PC-3 (cell line): ENCODE measurements around the gene PTGR2.

ENCODE experiments used
- EZH2 ChIP-seq: fragments of 300-600 bp; sonication (generic); IDR thresholded peaks from one replicate; pipeline ENCODE4 v1.6.1; 2017; ENCODE audit warnings: antibody characterized with exemption, mild to moderate bottlenecking, low read length; ENCODE audit not compliant: unreplicated experiment
- EZH2phosphoT487 ChIP-seq: fragments of 300-600 bp; sonication (generic); IDR thresholded peaks from 2 replicates; pipeline ENCODE4 v1.6.1; 2018; ENCODE audit warnings: mild to moderate bottlenecking, antibody characterized with exemption, low read length, borderline replicate concordance
- TF ChIP-seq, protein P1 (sequence below): fragments of 300-600 bp; sonication (generic); conservative IDR thresholded peaks from 2 replicates; pipeline ENCODE4 v1.5.1; 2017; ENCODE audit warnings: antibody characterized with exemption, low read depth, mild to moderate bottlenecking, low read length

DNA sequence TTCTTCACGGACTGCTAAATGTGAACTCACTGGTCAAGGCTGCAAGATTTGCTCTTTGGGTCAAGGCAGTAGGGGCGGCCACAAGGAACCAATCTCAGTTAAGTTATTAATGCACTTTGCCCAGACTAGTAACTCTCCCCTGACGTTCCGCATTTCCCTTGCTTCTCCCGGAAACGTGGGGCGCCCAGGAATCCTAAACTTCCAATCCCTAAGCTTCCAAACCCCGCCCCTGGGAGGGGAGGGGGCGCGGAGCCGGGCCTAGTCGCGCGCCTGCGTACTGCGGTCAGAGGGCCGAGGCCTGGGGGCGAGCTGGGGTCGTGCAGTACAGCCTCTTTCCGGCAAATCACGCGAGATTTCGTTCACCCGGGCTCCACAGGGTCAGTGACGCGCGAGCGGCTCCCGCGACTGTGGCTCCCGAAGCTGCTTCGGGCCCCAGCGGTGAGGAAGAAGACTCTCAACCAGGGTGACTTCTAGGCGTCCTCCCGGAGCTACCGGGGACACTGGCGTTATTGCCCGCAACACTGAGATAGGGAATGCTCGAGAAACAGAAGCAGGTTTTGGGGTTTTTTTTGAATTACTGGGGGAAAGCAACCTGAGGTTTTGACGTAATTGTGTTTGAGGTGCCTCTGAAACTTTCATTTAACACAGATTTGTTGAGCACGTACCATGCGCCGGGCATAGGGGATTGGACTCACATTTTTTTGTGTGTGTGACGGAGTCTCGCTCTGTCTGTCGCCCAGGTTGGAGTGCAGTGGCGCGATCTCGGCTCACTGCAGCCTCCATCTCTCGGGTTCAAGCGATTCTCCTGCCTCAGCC lies at the start of gene PTGR2:
- TF ChIP-seq, protein P1, sequence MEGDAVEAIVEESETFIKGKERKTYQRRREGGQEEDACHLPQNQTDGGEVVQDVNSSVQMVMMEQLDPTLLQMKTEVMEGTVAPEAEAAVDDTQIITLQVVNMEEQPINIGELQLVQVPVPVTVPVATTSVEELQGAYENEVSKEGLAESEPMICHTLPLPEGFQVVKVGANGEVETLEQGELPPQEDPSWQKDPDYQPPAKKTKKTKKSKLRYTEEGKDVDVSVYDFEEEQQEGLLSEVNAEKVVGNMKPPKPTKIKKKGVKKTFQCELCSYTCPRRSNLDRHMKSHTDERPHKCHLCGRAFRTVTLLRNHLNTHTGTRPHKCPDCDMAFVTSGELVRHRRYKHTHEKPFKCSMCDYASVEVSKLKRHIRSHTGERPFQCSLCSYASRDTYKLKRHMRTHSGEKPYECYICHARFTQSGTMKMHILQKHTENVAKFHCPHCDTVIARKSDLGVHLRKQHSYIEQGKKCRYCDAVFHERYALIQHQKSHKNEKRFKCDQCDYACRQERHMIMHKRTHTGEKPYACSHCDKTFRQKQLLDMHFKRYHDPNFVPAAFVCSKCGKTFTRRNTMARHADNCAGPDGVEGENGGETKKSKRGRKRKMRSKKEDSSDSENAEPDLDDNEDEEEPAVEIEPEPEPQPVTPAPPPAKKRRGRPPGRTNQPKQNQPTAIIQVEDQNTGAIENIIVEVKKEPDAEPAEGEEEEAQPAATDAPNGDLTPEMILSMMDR, result no peak
- no peak for TF ChIP-seq EZH2phosphoT487
- TF ChIP-seq EZH2, result no peak
